Measurements from ENCODE around the gene SCAANT1.

SCAANT1 gene

GRCh38 chr3:63933459-63933858 is 21.3 kb upstream of the SCAANT1 start:
- no peak for DNase-seq

- DNase-seq, result no peak
Measured at GRCh38 chr3:63932509-63933212, 20.5 kb upstream of the SCAANT1 start.

GRCh38 chr3:63931290-63931689 is 19.1 kb upstream of the SCAANT1 start:
- no peak for DNase-seq

DNA sequence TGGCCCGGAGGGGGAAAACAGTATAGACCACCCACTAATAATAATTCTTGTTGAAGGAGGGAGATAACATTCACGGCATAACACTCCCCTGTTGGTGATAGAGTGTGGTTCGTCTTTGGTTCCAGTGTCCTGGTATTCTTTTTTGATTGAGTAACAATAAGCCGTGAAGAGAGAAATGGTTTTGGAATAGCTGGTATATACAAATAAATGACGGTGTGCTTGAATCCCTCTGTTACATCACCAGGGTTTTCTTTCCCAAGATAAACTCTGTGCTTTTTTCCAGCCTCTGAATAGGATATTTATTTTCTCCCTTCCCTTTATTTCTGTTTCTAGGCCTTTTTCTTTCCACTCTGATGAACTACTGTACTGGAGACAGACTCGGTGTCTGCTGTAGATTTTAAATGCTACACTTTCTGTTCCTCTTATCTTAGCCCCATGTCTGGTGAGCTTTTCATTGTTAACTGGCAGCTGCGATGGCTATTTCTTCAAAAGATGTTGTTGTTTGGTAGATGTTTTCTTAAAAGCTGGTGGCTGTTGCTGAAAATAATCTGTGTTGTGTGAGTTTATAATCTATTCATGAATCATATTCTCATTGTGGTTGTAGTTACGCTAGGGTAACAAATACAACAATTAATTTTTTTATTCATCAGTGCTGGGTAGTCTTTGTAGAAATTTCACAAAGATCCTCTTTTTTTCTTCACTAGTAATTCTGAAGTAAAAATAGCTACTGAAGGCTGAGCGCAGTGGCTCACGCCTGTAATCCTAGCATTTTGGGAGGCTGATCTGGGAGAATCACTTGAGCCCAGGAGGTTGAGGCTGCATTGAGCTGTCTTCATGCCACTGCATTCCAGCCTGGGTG is 15.5 kb upstream of the SCAANT1 start:
- DNase-seq, result no peak

- DNase-seq, result no peak
Measured at GRCh38 chr3:63926309-63926708, 14.1 kb upstream of the SCAANT1 start.

DNA sequence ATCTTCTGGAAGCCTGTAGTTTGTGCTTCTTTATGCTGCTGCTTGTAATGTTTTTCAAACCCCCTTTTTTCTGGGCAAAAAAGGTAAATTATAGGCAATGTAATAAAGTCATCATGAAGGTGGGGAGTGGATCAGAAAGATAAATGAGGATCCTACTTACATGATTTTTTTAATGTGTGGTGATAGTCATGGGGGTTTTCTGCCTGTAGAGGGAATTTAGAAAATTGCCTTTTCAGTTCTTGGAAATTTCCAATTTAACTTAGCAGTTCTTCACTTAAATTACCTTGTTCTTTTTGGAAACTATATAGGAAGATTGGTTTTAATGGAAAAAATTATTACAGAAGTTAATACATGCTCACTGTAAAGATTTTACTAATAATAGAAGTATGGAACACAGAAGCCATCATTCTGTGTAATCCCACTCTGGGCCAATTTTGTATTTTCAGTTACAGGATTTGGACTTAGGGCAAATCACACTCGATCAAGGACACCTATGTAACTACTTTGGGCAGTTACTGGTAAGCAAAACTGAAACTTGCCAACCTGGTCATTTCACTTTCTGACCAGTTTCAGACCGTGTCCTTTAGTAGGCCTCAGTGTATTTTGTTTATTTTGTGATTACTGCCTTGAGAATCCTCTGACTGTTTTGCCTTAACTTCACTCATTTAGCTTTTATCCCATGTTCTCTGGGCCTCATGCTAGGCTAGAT is 10.5 kb upstream of the SCAANT1 start:
- DNase-seq, result no peak

GRCh38 chr3:63921741-63922482 is 9.7 kb upstream of the SCAANT1 start:
- no peak for DNase-seq

DNA sequence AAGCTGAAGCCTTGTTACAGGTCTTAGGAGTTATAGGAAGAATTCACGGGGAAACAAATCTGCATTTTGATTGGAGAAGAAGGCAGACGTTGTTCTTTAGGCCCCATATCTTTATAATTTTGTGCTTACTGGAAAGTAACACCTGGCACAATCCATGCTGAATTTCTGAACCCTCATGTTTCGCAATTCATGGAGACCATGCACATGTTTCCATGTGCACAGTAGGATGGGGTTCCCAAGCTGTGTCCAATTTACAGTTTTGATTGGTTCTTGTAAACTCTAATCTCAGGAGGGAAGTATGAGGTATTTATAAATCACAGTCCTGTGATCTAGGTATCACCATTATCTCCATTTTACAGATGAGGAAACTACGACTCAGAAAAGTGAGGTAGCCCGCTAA is 7.8 kb upstream of the SCAANT1 start:
- DNase-seq, result no peak

DNA sequence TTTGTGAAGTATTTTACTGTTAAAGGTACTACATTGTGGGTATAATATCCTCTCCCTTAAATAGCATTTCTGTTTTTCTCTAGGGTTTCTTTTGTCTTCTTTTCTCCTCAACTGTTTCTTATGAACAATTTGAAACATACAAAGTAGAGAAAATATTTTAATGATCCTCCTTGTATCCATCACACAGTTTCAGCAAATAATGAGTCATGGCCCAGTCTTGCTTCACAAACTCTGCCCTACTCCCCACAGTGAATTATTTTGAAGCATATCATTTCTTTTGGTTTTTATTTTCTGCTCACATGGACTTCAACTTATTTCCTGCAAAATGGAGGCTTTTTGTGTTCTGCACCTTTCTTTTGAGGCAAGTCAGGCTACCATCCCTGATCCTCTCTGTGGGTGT is 6.1 kb upstream of the SCAANT1 start:
- DNase-seq, result no peak

- no peak for DNase-seq
Measured at GRCh38 chr3:63914312-63914711, 2.1 kb upstream of the SCAANT1 start.

- DNase-seq, result no peak
Measured at GRCh38 chr3:63912768-63913588, 795 bp upstream of the SCAANT1 start.

DNA sequence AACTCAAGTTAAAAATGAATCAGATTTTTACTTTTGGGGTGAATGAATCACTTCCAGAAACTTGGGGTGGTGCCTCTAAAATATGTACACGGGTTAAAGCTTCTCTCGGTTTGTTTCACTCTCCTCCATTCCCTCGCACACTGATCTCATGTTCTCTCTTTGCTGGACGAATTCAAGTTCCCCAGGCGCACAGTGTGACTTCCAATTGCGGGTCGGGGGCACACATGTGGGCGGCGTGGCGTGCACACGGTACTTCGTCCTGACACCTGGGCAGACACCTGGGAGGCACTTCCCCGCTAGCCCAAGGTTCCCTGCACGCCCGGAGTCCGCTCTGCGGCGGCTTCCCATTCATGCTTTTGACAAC is 692 bp downstream of the SCAANT1 start:
- DNase-seq, result no peak

DNA sequence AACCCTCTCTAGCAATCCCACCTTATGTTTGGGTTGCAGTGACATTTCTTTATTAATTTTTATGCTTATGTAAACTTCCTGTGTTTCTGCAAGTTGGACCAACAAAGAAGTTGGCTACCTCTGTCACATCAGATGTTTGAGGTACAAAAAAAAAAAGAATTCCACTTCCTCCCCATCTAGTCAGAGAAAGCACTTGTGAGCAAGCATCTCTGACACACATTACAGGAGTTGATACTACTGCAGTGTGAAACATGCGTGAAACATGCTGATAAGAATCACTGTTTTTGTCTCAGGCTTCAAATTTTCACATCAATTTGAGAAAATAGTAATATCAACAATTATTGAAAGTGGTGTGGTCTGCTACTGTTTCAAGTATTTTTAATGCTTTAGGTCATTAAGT is 1.3 kb downstream of the SCAANT1 start:
- DNase-seq, result no peak

DNA sequence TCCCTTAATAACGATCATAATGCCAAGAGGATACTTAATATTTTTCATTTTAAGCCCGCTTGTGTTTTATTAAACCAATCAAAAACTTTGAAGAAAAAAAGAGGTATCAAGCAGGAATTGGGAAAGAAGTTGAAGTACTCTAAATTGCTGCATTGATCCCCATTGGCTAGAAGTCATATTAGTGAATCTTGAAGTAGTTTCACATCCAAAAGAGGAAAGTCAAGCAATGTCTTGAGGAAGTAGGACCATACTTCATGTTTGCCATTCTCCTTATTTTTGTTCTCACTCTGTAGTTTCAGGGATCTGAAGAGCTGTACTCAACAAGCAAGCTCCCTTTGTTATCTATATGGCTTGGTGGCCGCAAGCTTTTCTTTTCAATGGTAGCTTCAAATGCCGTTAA is 2.2 kb downstream of the SCAANT1 start:
- DNase-seq, result no peak

DNA sequence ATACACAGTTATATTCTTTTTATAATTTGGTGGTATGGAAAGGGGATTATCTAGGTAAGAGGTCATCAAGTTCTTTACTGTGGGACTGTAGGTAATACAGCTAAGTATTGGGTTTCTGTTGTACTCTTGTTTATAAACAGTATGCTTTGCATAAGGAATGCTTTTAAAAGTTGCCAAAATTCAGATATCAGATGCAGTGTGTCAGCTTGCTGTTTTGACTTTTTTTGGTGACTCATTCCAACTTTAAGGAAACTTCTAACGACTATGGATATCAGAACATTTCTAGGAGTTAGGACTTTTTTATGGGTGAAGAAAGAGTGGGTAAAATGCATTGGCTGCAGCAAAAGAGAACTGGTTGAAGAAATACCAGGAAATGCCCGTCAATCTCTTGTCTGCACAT is 2.8 kb downstream of the SCAANT1 start:
- DNase-seq, result no peak

DNA sequence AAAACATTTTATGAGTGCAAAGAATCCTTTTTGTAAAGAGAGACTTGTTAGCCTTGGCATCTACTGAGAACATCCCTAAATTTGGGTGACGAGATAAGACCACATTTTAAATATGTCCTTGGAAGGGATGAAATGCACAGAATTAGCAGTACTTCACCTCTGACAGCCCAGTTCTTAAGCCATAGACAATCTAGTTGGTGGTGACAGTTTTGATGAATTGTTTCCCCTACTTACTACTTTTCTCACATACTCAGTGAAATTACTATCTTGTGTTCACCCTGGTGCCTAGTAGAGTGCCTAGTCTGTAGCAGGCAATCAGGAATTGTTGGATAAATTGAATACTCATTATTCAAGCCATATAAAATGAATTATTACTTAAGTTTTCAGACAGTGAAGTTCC is 3.4 kb downstream of the SCAANT1 start:
- DNase-seq, result no peak

DNA sequence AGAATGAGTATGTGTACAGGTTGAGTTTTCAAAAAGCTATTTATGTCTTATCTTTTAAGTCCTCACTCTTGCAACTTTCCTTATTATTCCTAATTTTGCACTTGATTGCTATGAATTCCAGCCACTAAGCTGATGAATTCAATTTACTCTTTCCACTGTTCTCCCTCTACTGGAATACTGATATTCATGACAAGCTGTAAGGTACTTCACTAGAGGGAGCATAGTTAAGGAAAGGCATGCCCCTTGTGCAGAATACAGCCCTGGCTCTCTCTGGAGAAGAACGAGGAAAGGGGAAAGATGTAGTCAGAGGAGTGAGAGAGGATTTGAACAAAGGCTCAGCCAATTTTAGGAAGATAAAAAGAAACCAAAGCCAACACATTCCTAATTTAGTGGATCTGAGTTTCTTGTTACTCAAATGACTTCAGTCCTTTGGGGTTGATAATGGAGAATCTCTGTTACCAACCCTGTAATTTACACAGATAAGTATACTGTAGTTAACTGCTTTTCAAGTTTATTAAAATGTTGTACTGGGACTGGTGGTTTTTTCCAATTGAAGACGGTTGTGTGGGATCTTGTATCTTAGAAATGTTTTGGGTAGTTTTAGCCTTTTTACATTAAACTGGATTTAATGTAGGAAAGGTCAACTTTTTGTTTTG is 4.0 kb downstream of the SCAANT1 start:
- no peak for DNase-seq

DNA sequence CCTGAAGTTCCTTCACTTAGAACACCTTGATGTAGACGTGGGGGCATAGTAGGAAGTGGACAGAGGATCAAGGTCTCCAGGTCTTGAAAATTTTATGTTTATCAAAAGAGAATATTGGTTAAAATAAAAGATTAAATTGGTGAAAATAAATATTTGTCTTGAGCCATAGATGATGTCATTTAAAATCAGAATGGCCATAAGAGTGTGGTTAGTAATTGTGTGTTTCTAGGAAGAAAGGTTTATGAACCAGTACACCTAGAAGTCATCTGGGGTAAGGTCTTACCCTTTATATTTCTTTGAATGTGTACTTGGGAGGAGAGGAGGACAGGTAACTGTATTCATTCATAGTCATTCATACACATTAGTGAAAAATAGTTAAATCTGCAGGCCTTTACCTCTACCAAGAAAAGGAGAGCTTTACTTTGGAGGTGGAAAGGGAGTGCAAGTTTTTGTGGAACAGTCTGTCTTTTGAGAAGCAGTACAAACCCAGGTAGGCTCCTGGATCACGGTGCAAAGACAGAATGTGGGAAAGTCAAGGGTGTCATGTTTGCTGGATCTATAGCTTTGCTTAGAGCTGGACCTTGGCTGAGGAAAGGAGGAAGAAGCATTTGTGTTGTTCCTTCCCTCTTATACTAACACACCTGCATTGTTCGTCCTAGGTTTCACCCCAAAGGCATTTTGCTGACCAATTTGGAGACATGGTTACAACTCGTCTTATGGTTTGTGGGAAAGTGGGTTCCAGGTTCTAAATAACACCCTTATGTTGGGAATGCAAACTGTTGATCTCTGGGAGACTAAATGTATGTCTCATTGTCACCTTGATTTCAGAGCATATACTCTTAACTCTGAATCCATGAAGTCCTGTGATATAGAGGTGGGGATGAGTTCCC is 6.2 kb downstream of the SCAANT1 start:
- DNase-seq, result no peak

DNA sequence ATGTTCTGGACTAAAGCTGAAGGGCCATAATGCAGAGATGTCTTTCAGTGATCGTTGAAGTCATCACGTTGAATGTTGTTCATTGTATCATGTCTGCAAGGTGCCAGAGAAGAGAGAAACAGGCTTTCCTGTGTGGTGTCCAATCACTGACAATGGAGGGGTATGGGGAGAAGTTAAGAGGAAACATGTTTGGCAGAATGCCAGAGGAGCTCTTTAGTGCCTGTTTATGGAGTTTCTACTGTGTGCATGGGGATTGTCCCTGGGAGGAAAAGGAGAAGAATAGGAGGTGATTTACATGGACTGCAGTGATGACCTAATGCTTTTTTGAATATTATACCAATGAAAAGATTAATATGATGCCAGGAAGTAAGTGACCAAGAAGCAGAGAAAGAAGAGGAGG is 11.7 kb downstream of the SCAANT1 start:
- DNase-seq, result peak; percentile 26

DNA sequence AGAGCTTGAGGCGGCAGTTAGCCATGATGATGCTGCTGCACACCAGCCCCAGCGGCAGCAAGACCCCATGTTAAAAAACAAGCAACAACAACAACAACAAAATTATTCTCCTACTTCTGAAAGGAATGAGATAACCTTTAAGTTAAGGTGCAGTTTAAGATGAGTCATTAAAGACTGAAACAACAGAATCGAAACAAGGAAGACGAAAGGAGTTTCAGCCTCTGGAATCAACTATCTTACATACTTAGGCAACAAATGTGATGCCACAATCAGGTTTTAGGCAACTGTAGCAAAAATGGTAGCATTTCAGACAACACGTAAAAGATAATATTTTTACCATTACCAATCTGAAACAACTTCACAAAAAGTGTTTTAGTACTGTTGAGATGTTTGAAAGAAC is 12.2 kb downstream of the SCAANT1 start:
- no peak for DNase-seq

Data from NCI-H2107 (cell line).